Stimulated activated CD4-positive, alpha-beta T cell treated with anti-CD3 and anti-CD28 coated beads, Interleukin-4, amount 100 ng/mL, for 48 hours (primary cell): Measurements from ENCODE around the gene VSTM4.

Experiments
- DNase-seq, 2 donors: peaks; one replicate each; pipeline ENCODE4 v3.0.0-alpha.2; 2020; ENCODE audit warnings: low read depth in 2 of 2

Gene VSTM4, protein sequence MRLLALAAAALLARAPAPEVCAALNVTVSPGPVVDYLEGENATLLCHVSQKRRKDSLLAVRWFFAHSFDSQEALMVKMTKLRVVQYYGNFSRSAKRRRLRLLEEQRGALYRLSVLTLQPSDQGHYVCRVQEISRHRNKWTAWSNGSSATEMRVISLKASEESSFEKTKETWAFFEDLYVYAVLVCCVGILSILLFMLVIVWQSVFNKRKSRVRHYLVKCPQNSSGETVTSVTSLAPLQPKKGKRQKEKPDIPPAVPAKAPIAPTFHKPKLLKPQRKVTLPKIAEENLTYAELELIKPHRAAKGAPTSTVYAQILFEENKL

DNA sequence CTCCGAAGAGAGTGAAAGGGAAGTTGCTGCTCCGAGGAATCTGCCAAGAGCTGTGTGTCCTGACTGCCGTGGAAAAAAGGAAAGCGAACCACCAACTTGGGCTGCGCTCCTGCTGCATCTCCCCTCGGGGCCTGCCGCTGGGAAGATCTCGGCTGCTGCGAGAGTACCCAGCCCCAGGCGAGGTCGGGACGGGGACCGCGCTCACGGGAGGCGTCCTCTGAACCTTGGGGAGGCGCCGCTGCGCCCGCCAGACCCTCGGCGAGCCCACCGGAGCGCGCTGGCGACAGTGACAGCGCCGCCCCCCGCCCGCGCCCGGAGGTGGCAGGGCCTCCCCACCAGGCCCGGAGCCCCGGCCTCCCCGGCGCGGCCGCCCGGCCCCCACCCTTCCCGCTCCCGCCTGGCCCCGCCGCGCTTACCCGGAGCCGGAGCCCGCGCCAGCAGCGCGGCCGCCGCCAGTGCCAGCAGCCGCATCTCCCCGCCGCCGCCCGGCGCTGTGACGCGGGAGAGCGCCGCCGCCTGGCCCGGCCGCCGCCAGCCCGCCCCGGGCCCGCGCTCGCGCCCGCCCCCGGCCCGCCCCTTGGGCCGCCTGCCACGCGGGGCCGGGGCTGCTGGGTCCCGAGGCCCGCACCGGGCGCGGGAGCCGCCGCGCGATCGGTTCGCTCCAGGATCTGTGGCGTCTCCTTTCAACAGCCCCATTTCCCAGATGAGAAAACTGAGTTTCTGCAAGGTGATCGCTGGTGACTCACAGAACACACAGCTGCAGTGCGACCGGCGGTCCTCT lies at the start of gene VSTM4:
TSS of gene VSTM4 (minus strand) at position 508 of the 781 bp plus-strand sequence. CDS start at position 471, 37 bp downstream.
- DNase-seq = no peak

DNA sequence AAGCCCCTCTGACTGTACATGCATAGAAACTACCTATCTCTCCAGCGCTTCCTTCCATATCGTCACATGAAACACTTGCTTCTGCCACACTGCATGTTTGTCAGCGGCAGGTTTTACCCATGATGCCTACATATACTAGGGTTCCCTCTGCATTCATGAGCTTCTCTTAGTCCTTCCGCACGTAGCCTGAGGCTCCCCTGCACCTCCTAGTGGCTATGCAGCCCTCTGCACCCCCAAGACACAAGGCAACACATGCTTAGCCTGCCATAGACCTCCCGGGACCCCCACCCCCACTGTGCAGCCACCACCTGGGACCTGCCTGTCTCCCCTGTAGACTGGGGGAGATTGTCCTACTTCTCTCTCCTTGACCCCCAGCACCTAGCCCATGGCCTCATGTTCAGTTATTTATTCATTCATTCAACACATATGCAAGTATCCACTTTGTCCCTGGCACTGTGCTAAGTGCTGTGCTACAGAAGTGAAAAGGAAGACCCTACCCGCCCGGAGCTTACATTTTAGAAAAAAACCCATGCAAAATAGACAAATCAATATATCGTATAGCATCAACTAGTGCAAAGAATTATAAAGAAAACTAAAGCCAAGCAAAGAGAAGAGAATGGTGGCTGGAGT lies 49.4 kb upstream of the VSTM4 start:
- DNase-seq = peak in 1 of 2 donors; percentile 40

DNA sequence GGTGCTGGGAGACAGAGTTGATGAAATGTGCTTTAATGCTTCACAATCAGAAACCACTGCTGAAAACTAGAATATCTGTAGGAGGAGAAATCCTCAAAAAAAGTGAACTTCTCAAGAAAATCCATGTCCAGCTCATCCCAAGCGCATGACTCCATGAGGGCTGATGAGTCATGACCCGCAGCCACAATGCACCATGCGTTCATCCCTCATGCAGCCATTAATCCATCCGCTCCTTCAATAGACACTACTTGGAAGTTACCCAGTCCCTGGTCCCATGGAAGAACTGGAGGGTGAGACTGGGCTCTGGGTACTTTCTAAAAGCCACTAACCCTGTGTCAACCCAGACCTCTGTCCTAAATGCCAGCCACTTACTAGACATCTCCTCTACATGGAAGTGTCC lies 48.4 kb upstream of the VSTM4 start:
- DNase-seq = no peak

DNA sequence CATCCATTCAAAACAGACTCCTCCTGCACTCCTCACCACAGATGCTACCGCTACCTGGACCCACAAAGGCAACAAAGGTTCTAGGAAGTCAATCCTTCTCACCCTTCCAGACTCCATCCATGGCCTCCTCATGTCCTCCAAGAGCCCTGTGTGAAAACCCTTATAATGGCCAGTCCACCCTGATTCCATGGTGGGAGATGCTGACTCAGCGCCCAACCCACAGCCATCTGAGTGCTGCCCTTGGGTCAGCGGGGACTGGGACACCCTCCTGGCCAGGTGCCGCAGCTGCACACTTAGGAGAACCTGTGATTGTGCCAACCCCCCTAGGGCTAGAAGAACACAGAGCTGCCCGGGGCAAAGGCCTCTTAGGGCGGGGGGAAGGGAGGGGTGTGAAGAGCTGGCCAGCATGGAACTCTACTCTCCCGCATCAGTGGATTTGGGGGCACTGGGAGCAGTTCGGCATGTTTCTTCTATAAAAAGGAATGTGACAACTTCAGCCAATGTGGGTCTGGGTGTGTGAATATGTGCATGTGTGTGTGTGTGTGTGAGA lies 47.5 kb upstream of the VSTM4 start:
- no peak for DNase-seq

DNA sequence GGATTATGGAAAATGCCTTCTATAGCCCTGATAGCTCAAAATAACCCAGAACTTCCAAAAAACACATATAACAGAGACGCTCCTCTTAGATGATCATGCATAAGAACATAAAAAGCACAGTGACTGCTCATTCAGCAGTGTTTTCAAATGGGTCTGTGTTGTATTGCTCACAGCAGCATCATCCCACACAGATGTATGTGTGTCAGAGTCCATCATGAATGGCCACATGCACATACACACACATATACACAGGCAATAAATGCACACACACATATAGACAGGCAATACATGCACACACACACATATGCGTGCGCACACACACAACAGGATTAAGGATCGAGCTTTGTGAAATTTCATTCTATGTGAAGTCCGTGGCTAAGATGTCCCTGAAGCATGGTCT lies 46.7 kb upstream of the VSTM4 start:
- DNase-seq = no peak

DNA sequence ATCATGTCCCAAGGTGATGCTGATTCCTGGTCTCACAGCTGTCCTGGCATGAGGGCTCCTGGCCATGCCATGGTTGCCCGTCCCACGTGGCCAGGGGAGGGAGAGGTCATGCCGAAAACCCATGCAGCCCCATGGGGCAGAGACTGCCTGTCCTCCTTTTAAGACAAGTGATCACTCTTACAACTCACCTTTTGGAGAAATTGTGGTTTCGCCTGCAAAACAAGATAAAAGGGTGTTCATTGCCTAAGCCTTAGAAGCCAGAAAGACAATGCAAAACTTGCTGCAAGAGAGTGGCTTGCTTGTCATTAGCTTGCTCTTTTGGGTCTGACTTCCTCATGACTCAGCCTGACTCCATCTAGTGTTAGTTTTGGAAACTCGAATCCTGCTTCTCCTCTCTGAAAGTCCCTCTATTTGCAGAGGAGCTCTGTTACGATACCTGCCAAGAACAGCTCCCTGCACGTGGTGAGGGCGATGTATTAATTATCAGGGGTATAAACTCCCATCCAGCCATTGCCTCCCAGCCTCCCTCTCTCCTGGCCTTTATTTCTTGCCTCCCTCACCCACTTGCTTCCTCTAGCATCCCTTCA lies 46.2 kb upstream of the VSTM4 start:
- no peak for DNase-seq

DNA sequence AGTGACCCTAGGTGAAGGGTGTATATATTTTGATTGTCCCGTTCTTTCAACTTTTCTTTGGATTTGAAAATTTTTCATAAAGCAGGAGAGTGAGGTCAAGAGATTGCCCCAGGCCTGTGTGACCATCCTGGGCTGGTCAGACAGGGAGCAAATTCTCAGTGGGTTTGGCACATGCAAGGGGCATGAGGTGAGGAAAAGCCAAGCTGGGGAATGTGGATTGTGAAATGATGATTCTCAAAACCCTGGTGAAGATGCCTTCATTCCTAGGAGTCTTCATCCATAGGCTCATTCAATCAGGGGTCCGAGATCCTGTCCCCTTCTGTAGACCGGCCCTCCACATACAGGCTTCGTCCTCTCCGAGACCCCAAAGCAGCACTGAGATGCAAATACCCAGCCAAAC lies 45.5 kb upstream of the VSTM4 start:
- no peak for DNase-seq

DNA sequence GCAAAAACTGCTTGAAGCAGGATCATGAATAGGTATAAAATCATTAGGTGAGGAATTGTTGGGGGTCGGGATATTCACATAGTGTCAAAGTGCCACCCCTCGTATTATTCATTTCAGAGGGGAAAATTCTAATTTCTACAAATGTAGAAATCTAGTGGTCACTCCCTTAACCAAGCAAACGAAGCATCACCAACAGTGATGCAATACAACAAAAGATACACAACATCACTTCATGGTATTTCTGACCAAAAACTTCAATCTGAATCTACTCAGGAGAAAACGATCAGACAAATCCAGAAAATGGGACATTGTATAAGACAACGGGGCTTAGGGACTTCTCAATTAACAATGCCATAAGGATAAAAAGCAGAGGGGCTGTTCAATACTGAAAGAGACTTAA lies 44.8 kb upstream of the VSTM4 start:
- no peak for DNase-seq

DNA sequence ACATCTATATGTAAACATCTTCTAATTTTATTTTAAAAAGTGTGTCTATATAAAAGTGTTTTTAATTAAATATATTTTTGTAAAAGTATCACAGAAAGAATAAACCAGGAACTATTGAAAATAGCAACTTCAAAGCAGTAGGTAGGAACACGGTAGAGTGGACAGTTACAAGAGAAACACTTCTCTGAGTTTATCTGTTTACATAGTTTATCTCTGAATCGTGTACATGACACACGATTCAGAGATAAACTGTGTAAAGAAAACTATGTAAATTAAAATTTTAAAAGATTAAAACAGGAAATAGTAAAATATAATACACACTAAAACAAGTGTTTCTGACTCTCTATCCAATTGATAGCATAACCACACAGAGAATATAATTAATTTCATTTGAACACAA lies 43.6 kb upstream of the VSTM4 start:
- no peak for DNase-seq

DNA sequence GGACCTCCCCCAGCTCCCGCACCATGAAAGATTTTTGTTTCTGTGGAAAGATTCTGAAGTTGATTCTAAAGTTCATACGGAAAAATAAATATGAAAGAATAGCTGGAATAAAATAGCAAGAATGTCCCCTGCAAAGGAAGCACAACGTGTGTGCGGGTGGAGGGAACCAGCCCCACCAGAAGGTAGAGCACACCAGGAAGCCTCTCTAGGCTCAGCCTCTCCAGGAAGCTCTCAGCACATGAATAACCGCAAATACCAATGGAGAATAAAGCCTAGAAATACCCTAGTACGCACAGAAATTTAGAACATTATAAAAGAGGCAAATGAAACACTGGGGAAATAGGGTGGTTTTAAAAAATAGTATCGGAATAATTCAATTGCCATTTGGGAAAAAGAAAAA lies 43.1 kb upstream of the VSTM4 start:
- no peak for DNase-seq

DNA sequence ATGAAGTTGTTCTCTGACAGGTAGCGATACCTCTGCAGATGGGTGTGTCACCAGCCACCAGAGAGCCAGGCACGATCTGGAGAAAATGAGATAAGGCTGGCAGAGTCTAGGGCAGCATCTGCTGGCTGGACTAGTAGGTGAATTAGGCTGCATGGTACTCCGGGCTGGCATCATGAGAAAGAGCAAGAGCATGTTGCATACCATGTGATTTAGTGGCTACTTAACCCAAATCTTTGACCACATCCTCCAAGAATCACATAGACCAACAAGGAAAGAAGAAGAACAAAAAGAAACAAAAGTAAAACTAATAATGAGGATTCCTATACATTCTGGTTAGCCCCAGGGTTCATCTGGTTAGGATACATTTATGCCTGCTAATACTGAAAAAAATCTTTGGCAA lies 41.9 kb upstream of the VSTM4 start:
- DNase-seq = no peak

DNA sequence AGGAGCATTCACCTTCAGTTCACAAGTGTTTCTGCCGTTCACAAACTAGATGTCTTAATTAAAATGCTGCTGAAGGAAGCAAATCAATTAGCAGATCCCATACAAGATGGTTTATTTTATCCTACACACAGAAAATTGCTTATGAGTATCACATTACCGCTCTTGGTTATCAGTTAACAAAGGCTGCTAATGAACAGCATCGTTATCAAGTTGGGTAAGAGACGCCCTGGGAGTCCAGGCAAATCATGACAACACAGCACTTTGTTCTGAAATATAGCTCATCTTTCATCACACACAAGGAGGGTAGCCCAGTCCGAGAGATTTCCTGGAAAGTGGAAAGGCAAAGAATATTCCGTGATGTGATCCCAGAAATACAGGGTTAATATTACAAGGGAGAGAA lies 39.3 kb upstream of the VSTM4 start:
- DNase-seq = no peak

DNA sequence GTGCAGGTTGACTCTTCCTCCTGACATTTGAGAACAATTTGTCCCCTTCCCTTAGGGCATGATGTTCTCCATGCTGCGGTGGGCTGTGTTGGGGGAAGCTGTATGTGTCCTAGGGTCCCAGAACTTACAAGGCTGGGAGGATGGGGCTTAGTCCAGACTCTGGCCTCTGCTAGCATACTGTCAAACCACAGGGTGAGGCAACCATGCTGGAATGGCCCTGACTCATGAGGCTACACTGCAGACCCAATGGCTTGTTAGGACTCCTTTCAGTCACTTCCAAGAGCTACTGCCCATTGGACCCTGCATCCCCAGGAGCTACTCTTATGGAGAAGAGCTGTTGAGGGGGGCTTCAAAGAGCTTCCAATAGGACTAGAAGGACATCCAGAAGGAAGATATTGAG lies 38.6 kb upstream of the VSTM4 start:
- no peak for DNase-seq

DNA sequence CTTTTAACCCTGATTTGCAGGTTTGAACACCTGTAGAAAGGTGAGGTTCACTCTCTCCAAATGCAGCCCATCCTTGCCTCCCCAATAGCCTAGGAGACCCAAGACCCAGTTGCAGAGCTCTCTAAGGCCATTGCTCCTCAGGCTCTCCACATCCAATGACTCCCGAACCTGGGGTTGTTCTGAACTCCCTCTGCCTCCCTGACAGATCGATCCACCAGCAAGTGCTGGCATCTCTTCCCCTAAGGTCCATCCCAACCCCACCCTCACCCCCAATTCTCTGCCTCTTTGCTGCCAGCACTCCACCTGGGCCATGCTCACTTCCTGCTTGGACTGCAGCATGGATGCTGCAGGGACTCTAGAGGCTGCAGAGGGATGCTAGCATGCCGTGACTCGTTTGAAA lies 37.8 kb upstream of the VSTM4 start:
- DNase-seq = no peak

DNA sequence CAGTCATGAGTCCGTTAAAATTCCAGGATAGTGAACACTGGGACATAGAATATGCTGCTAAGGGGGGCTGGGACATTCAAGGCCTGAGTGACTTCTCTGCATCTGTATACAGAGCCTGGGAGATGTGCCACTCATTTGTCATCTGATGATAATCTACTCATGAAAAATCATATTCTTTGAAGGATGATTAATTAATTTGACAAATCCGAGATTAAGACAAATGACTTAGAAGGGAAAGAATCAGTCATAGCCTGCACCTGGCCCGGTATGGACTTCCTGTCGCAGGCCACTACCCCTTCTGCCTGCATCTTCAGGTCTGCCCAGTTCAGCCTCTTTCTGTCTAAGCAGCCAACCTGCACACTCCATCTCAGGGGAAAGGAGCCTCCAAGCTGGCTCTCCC lies 37.3 kb upstream of the VSTM4 start:
- no peak for DNase-seq

DNA sequence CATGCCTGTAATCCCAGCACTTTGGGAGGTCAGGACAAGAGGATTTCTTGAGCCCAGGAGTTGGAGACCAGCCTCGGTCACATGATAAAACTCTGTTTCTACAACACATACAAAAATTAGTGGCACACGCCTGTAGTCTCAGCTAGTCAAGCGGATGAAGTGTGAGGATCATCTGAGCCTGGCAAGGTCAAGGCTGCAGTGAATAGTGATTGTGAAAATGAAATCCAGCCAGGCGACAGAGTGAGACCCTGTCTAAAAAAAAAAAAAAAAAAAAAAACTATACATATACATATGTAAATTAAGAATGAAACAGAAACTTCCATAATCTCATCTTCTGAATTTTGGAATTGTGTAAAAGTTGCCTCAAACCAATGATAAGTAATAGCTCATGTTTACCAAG lies 36.7 kb upstream of the VSTM4 start:
- DNase-seq = no peak

DNA sequence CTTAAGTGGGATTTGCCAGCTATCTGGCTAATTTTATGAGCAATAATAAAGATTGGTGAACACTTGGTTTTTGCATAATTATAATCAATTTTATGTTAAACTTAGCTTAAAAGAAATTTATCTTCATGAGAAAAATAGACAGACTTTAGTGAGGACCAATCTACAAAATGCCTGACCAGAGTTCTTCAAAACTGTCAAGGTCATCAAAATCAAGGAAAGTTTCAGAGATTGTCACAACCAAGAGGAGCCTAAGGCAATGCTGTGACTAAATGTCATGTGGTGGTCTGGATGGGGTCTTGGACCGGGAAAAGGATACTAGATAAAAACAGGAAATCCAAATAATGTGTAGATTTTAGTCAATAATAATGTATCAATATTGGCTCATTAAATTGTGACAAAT lies 36.2 kb upstream of the VSTM4 start:
- DNase-seq = no peak

DNA sequence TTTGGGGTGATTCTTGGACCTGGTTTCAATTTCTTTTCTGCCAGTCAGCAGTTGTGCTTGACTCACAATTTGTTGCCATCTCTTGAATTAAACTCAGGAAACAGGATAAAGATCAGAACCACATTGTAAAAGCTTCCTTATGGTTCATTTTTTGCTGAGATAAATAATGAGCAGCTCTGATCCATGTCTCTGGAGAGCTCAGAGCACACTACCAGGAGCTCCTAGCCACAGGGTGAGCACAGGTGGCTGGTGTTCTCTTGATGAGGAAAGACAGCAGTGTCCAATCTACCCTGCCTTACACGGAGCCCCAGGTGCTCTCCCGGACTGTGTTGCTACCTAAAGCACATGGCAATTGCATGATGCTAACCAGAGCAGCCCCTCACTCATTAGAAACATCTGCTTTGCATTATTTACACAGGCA lies 35.7 kb upstream of the VSTM4 start:
- DNase-seq = no peak

DNA sequence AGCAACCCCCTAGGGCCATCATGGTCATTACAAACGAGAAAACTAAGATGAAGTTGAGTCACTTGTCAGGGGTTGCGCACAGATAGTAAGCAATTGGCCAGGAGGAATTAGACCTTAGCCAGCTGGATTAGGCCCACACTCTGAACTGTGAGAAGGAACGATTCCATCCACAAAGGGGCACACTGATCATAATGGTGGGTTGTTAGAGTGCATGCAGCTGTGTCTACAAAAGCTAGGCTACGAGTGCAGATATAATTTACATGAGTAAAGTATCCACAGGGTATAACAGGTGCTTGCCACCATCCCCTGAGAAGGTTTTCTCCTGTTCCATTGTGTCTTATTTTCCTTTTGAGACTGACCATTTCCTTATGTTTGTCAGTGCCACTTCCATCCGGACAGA lies 35.1 kb upstream of the VSTM4 start:
- DNase-seq = no peak

DNA sequence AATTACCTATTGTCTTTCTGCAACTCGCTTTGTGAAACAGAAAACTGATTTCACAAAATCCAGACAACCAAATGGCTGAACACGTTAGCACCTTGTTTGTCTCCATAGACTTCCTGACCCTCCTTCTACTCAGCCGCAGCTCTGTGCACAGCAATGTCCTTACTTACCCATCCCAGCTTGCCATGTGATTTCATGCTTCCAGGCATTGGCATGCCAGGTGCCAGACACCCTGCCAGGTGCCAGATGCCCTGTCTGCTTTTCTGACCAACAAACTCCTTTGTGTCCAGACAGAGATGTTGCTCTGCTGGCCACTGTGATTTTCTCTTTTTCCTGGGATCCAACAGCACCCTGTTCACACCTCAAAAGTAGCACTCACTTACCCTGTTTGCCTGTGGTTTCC lies 34.6 kb upstream of the VSTM4 start:
- no peak for DNase-seq

DNA sequence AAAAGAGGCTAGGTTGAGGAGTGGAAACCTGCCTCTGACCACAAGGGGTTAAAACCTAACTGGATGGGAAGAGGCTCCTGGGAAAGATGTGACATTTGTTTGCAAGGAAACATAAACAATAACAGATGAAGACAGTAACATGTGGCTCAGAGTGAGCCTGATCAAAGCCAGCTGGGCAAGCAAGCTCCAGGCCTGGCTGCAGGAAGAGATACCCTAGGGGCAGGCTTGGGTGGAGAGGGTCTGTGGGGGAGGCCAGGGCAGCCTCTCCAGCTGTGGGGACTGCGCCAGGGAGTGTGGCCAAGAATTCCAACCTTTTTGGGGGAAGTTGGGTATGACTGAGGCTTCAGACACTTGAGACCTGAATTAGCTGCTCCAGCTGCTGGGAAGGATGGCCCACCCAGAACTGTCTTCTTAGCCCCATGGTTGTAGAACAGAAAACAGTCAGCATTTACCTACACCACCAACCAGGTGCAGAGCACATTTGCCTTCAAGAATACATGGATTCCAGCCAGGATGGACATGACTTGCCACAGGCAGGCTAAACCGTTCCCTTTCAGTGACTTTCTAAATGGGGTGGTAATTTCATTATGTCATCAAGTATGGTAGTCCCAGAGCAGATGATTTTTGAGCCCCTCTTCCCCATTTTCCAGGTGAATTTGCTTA lies 28.9 kb upstream of the VSTM4 start:
- DNase-seq = no peak

DNA sequence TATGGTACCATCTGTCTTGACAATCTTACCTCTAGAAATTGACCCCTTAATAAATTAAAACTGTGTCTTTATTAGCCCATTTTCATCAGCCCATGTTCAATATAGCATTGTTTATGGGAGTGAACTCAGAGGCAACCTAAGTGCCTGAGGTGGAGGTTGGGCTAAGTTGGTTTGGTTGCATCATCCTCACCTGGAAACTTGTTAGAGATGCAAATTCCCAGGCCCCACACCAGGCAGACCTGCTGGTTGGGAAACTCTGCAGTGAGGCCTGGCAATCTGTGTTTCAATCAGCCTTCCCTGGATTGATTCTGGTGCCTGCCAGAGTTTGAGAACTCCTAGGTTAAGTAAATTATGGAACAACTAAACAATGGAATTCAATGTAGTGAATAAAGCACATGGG lies 27.9 kb upstream of the VSTM4 start:
- DNase-seq = no peak
